GM21825 (cell line): ENCODE measurements around the gene F12.

Experiments
- ATAC-seq: cut with Tn5 transposase; IDR thresholded peaks from one replicate; pipeline ENCODE4 v1.9.1; 2021; ENCODE audit warnings: mild to moderate bottlenecking, moderate library complexity; ENCODE audit not compliant: unreplicated experiment

Gene F12

GRCh38 chr5:177409043-177409801 lies at the start of gene F12:
Gene F12 (minus strand): TSS chr5:177409564. CDS start chr5:177409527, 37 bp downstream.
- ATAC-seq, result no peak

- no peak for ATAC-seq
Observed at GRCh38 chr5:177458912-177459350, 49.6 kb upstream of the F12 start.

- no peak for ATAC-seq
Observed at GRCh38 chr5:177457852-177458681, 48.7 kb upstream of the F12 start.

- peak; percentile 30 for ATAC-seq
Observed at GRCh38 chr5:177456976-177457851, 47.9 kb upstream of the F12 start.

GRCh38 chr5:177456591-177456964 lies 47.2 kb upstream of the F12 start:
- ATAC-seq, result no peak

- peak; percentile 8 for ATAC-seq
Observed at GRCh38 chr5:177455661-177456590, 46.6 kb upstream of the F12 start.

GRCh38 chr5:177455036-177455660 lies 45.8 kb upstream of the F12 start:
- ATAC-seq, result peak; percentile 47

GRCh38 chr5:177454397-177455035 lies 45.2 kb upstream of the F12 start:
- ATAC-seq, result peak; percentile 51

GRCh38 chr5:177453852-177454396 lies 44.6 kb upstream of the F12 start:
- ATAC-seq, result peak; percentile 5

GRCh38 chr5:177452688-177453638 lies 43.6 kb upstream of the F12 start:
- no peak for ATAC-seq

GRCh38 chr5:177450667-177451424 lies 41.5 kb upstream of the F12 start:
- ATAC-seq, result no peak

- no peak for ATAC-seq
Observed at GRCh38 chr5:177449140-177450061, 40.0 kb upstream of the F12 start.

- ATAC-seq, result no peak
Observed at GRCh38 chr5:177448244-177448950, 39.0 kb upstream of the F12 start.

- no peak for ATAC-seq
Observed at GRCh38 chr5:177447611-177448243, 38.4 kb upstream of the F12 start.
